Ascending aorta (tissue), 2 donors: ENCODE measurements around the gene MAML2. TPM values are rescaled to one million over a fixed set of nuclear protein-coding genes. Genes with fewer than 3 reads are reported as not detected.

ENCODE experiments used
- DNase-seq, 2 donors: peaks; one replicate each; pipeline ENCODE4 v3.0.0-alpha.2; 2019; ENCODE audit warnings: low spot score in 2 of 2
- H3K27ac ChIP-seq, 2 donors: fragments of 200-600 bp; sonication (generic); one replicate each; pipeline ENCODE4 v1.5.1; 2016 to 2017; ENCODE audit warnings: mild to moderate bottlenecking in 1 of 2
- H3K27me3 ChIP-seq: fragments of 200-600 bp; sonication (generic); one replicate; pipeline ENCODE4 v1.5.1; 2017
- H3K36me3 ChIP-seq, 2 donors: fragments of 200-600 bp; sonication (generic); one replicate each; pipeline ENCODE4 v1.5.1; 2016
- H3K4me1 ChIP-seq, 2 donors: fragments of 200-600 bp; sonication (generic); one replicate each; pipeline ENCODE4 v1.5.1; 2016 to 2017; ENCODE audit warnings: mild to moderate bottlenecking in 1 of 2
- H3K4me3 ChIP-seq, 2 donors: fragments of 200-600 bp; sonication (generic); one replicate each; pipeline ENCODE4 v1.5.1; 2016 to 2017; ENCODE audit warnings: mild to moderate bottlenecking in 1 of 2
- H3K9me3 ChIP-seq, 2 donors: fragments of 200-600 bp; sonication (generic); one replicate each; pipeline ENCODE4 v1.5.1; 2016
- intact Hi-C: fragments of 100-400 bp; cut with DNase I; formaldehyde crosslinking; loops from one replicate; pipeline ENCODE4 v1.15.1; 2023
- total RNA-seq: library from RNA; depleted of rRNA; stranded (reverse); fragments of >200 nt; gene quantifications from one replicate; pipeline ENCODE4 v1.1.0, GENCODE V29; 2016
- TF ChIP-seq, protein P1 (sequence below), 3 experiments: fragments of 200-600 bp in 2 of 3; fragments of 450-650 bp in 1 of 3; sonication (generic) in 2 of 3; IDR thresholded peaks; one replicate each; pipeline ENCODE4 v1.5.1; 2016 to 2019; ENCODE audit warnings: antibody characterized with exemption in 3 of 3, mild to moderate bottlenecking in 1 of 3, moderate library complexity in 1 of 3

MAML2 gene
- total RNA-seq, 1 donor from 2014 or later, result 13.2 TPM

DNA sequence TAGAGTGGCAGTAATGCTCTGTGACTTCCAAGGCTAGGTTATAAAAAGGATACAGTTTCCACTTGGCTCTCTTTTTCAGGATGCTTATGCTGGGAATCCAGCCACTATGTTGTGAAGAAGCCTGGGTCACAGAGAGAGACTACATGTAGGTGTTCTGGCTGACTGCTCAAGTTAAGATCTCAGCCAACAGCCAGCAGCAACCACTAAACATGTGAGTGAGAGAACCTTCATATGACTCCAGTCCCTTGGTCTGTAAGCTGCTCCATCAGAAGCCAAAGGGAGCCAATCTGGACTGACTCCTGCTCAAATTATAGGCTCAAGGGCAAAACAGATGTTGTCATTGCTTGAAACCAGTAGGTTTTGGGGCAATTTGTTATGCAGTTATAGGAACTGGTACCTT lies 162.7 kb downstream of the MAML2 start:
- Histone ChIP-seq H3K27ac (no peak overlapping the region), H3K4me3 (no peak overlapping the region), H3K9me3 (no peaks in the 10 kb centered on the region), H3K4me1 (no peaks in the 10 kb centered on the region), H3K27me3 (no peaks in the 10 kb centered on the region), H3K36me3 (no peaks in the 10 kb centered on the region)
- no peak for DNase-seq
- intact Hi-C loops, result no loop called here
- TF ChIP-seq, protein P1, sequence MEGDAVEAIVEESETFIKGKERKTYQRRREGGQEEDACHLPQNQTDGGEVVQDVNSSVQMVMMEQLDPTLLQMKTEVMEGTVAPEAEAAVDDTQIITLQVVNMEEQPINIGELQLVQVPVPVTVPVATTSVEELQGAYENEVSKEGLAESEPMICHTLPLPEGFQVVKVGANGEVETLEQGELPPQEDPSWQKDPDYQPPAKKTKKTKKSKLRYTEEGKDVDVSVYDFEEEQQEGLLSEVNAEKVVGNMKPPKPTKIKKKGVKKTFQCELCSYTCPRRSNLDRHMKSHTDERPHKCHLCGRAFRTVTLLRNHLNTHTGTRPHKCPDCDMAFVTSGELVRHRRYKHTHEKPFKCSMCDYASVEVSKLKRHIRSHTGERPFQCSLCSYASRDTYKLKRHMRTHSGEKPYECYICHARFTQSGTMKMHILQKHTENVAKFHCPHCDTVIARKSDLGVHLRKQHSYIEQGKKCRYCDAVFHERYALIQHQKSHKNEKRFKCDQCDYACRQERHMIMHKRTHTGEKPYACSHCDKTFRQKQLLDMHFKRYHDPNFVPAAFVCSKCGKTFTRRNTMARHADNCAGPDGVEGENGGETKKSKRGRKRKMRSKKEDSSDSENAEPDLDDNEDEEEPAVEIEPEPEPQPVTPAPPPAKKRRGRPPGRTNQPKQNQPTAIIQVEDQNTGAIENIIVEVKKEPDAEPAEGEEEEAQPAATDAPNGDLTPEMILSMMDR (IDR thresholded peaks at IDR 0.05), result no peak

DNA sequence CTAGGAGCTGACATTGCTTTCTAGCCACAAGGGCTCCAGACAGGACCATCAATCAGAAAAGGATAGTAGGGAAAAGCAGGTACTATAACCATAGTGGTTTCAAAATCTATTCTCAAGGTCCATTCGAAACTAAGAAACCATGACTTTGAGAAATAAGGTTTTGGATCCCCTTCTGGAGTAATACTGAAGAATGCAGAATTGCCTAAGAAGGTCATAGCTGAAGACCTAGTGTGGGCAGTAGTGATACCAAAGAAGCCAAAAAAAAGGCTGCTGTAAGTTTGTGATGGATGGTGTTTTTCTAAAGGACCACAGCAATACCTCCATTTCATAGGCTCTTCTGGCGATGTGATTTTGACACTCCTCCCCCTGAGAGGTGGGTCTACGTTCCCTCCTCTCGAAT lies 163.1 kb downstream of the MAML2 start:
- Histone ChIP-seq H3K27me3 (no peaks in the 10 kb centered on the region), H3K4me1 (no peaks in the 10 kb centered on the region), H3K27ac (no peak overlapping the region), H3K36me3 (no peaks in the 10 kb centered on the region), H3K9me3 (no peaks in the 10 kb centered on the region), H3K4me3 (no peak overlapping the region)
- intact Hi-C loops, result no loop called here
- no peak for DNase-seq
- TF ChIP-seq, protein P1 (IDR thresholded peaks at IDR 0.05), result no peak

DNA sequence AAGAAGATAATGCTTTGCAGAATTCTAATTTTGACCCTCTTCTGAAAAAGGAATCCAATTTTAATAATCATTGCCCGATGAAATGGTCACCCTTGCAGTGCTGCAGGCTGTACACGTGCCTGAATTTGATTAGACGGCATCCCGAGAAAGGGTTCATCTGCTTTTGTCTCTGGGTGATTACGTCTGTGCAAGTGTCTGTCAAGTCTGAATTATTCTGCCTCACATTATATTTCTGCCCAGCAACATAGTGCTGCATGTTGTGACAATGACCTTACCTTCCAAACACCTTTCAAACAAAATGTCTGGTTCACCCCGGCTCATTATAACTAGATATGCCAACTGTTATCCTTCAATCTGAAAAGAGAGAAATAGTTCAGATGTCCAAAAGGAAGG lies 164.1 kb downstream of the MAML2 start:
- Histone ChIP-seq H3K36me3 (no peaks in the 10 kb centered on the region), H3K4me3 (no peak overlapping the region), H3K27ac (no peak overlapping the region), H3K4me1 (no peaks in the 10 kb centered on the region), H3K27me3 (no peaks in the 10 kb centered on the region), H3K9me3 (no peaks in the 10 kb centered on the region)
- DNase-seq, result no peak
- TF ChIP-seq, protein P1 (IDR thresholded peaks at IDR 0.05), result no peak
- intact Hi-C loops, result no loop called here

DNA sequence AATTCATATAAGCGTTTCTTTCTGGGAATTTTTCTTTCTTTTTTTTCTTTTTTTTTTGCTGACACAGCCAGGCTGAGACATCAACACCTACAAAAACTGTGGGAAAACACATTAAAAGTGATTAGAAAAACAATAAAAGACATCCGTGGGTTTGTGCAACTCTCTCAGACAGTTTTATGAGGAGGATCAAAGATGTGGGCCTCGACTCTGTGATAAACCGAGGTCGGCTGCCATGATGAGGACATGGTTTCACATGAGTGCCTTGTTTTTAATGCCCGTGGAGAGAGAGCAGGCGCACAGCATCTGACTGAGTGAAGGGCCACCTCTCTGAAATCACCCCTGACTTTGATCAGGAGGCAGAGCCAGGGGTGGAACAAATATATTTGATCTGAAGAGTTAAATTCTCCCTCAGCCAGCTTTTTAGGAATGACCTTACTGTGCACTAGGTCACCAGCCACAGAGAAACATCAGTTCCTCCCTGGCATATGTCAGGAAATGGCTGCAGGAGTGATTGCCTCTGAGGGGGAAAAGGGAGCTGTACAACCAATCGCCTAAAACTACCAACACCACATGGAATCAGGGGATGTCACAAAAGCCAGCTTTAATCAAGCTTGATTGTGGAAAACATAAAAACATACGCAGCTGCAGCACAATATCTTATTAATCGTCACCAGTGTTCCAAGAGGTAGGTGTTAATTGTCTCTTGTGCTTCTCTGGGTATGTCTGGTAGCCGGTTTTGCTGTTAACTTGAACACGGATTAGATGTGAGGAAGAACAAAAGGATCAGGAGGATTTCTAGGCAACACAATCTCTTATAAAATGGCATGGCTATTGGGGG lies 164.7 kb downstream of the MAML2 start:
- intact Hi-C loops, result no loop called here
- Histone ChIP-seq H3K9me3 (no peaks in the 10 kb centered on the region), H3K4me1 (no peaks in the 10 kb centered on the region), H3K4me3 (no peak overlapping the region), H3K36me3 (no peaks in the 10 kb centered on the region), H3K27ac (no peak overlapping the region), H3K27me3 (no peaks in the 10 kb centered on the region)
- TF ChIP-seq, protein P1 (IDR thresholded peaks at IDR 0.05), result no peak
- no peak for DNase-seq

DNA sequence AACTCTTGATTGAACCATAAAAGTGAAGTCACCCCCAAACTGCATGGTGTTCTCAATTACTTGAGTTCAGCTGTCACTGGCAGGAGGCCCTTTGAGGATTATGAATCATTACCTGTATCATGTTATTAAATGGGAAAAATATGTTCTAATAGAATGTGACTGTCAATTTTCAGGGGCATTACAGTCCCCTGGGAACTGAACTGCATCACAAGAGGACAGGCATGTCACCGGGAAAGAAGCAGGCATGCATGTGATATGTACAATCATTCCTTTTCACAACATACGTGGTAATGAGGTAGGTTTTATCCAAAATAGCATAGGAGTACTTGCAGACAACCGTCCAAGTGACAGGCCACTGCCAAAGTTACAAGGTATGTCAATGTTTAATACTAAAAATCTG lies 165.8 kb downstream of the MAML2 start:
- Histone ChIP-seq H3K27ac (no peak overlapping the region), H3K4me1 (peaks cover 4% of the 10 kb centered on the region in 2 donors), H3K9me3 (no peaks in the 10 kb centered on the region), H3K36me3 (no peaks in the 10 kb centered on the region), H3K4me3 (no peak overlapping the region), H3K27me3 (no peaks in the 10 kb centered on the region)
- TF ChIP-seq, protein P1 (IDR thresholded peaks at IDR 0.05), result no peak
- intact Hi-C loops, result no loop called here
- DNase-seq, result no peak
